Astrocyte of the cerebellum (primary cell): ENCODE data around the gene ZBTB8OS.
"Not testable (repeated sequence)": the region's sequence is repeated elsewhere in the genome, so short reads cannot be mapped to it uniquely, and the experiment has no call there.

Experiments
- DNase-seq: peaks from one replicate; pipeline ENCODE4 v3.0.0-alpha.2; 2011; ENCODE audit warnings: low read depth
- H3K4me3 ChIP-seq: 2 replicates; pipeline ENCODE4 v1.5.1; 2011; ENCODE audit warnings: mild to moderate bottlenecking, low read depth, low read length, moderate library complexity
- in situ Hi-C: cut with HindIII; loops from 2 replicates; pipeline ENCODE4 v1.10.0; 2017; ENCODE audit warnings: low sequenced_read_pairs
- TF ChIP-seq, protein P1 (sequence below): IDR thresholded peaks from 2 replicates; pipeline ENCODE4 v1.5.1; 2012; ENCODE audit warnings: low read length, low read depth, moderate library complexity, mild to moderate bottlenecking; ENCODE audit errors: missing control alignments

Gene ZBTB8OS

DNA sequence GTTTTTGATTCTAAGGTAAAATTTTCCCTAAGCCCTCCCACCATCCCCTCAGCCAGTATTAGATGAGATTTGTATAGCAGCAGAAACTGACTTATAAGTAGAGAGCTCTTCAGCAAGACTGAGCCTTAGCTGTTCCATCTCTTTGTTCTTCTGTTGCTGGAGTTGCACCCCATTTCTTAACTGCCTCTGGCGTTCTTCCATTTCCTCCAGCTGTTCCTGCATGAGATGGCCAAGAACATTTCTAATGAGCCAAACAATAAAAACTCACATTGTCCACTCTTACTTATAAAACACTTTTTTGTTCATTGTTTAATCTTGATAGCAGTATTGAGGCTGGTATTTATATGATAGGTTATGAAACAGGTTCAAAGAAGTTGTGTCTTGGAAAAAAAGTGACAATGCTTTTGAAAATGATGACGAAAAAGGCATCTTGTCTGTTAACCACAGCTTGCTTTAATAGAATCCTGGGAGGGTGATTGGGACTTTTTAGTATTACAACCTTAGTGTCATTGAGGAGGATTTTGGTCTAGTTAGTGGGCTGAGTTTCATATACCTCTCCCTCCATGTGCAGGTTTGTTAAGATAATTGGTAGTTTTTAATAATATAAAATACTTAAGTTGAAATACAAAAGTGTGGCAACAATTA is 33.9 kb upstream of the ZBTB8OS start:
- TF ChIP-seq, protein P1, sequence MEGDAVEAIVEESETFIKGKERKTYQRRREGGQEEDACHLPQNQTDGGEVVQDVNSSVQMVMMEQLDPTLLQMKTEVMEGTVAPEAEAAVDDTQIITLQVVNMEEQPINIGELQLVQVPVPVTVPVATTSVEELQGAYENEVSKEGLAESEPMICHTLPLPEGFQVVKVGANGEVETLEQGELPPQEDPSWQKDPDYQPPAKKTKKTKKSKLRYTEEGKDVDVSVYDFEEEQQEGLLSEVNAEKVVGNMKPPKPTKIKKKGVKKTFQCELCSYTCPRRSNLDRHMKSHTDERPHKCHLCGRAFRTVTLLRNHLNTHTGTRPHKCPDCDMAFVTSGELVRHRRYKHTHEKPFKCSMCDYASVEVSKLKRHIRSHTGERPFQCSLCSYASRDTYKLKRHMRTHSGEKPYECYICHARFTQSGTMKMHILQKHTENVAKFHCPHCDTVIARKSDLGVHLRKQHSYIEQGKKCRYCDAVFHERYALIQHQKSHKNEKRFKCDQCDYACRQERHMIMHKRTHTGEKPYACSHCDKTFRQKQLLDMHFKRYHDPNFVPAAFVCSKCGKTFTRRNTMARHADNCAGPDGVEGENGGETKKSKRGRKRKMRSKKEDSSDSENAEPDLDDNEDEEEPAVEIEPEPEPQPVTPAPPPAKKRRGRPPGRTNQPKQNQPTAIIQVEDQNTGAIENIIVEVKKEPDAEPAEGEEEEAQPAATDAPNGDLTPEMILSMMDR: no peak
- in situ Hi-C loops: no loop called here
- DNase-seq: no peak
- H3K4me3 ChIP-seq: no peak overlapping the region

DNA sequence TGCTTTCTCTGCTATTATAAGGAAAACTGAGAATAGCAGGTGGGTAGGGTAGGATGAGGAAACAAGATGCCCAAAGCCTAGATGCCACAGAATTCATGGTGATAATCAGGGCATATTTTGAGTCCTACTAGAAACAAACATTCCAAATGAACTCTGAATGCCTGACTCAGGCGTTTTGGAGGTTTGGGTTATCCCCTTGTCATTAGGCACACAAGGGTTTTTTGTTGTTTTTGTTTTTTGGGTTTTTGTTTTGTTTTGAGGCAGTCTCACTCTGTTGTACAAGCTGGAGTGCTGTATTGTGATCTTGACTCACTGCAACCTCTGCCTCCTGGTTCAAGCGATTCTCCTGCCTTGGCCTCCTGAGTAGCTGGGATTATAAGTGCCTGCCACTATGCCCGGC is 33.0 kb upstream of the ZBTB8OS start:
- in situ Hi-C loops: no loop called here
- no peak for DNase-seq
- no peak overlapping the region for H3K4me3 ChIP-seq
- TF ChIP-seq, protein P1: no peak

DNA sequence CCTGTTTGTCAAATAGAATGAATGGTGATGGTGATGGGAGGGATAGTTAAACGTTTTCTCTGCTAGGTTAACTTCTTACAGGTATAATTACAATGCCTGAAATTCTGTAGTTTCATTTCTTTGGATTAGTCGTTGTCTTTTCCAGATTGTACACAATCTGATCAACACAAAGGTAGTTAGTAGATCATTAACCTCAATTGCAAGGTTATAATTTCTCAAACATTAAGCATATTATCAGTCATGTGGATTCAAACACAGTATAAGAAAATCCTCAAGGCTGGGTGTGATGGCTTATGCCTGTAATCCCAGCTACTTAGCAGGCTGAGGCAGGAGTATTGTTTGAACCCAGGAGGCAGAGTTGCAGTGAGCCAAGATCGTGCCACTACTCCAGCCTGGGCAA is 31.6 kb upstream of the ZBTB8OS start:
- H3K4me3 ChIP-seq: no peak overlapping the region
- no peak for DNase-seq
- TF ChIP-seq, protein P1: no peak
- in situ Hi-C loops: no loop called here

DNA sequence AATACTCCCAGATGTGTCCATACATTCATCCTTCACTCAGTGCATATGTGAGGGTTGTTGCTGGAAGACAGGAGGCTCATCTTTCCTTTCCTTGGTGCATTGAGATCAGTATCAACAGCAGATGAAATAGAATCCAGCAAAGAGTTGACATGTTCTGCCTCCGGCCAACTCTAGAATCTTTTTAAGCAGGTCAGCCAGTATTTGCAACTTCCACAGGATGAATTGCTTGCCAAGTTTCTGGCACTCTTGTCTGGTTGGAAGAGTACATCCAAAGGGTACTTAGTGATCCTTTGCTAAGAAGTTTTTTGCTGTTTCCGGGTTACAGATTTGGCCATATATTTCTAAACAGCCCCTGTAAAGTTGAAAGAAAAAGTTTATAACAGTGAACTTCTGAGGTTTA is 31.2 kb upstream of the ZBTB8OS start:
- in situ Hi-C loops: no loop called here
- no peak for DNase-seq
- TF ChIP-seq, protein P1: no peak
- no peak overlapping the region for H3K4me3 ChIP-seq

DNA sequence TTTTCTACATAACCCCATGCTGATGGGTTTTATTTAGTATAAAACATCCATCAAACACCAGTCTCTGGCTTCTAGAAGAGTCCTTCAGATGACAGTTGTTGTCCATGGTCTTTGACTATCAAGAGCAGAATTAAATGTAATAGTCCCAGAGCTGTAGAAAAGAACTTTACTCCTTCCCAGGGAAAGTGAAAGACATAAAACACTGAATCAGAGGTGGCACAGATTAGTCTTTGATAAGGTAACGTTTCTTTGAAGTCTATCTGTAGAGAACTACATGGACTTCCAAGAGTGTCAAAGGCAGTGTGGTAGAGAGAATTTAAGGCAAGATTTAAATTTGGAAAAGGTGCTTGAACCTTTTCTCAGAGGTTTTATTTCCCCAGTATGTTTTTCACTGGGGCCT is 30.3 kb upstream of the ZBTB8OS start:
- no peak overlapping the region for H3K4me3 ChIP-seq
- in situ Hi-C loops: no loop called here
- no peak for DNase-seq
- TF ChIP-seq, protein P1: no peak

DNA sequence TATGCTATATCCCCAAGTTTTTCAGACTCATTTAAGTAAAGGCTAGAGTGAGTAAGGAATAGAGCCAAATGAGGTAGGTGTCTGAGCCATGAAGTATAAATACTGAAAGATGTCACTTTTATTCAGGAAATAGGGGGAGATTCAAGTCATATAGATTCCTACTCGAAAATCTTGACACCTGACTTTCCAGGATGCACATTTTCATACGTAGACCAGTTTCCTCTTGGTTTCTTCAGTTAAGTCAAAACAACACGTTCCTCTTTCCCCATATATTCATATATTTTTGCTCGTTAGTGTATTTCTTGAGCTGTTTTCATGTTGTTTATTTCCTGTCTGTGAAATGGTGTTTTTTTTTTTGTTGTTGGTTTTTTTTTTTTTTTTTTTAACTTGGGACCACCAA is 29.6 kb upstream of the ZBTB8OS start:
- H3K4me3 ChIP-seq, DNase-seq, in situ Hi-C loops: not testable (repeated sequence)

DNA sequence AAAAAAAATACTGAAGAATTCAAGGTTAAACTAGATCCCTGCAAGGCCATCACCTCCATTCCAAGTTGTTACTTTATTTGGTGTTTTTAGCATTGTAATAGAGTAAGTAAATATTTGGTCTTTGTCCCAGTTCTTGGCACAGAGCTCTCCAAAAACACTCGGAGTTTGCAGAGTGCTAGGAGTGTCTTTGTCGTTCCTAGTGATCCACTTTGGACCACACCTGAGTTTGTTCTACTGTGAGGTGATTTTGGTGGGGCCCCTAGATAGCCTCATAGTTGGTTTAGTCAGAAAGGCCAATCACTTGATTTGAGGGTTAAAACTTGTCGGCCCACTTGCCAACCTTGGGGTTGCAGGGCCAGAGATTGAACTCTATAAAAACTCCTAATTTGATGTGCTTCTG is 26.6 kb upstream of the ZBTB8OS start:
- no peak for DNase-seq
- TF ChIP-seq, protein P1: no peak
- no peak overlapping the region for H3K4me3 ChIP-seq
- in situ Hi-C loops: no loop called here

DNA sequence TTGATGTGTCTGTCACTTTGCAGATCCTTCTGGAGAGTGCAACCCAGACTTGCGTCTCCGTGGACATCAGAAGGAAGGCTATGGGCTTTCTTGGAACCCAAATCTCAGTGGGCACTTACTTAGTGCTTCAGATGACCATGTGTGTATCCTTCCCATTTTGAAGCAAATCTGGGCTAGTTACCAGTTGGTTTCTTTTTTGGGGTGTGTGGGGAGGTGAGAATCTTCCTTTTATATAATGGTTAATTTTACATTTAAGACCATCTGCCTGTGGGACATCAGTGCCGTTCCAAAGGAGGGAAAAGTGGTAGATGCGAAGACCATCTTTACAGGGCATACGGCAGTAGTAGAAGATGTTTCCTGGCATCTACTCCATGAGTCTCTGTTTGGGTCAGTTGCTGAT is 18.4 kb upstream of the ZBTB8OS start:
- H3K4me3 ChIP-seq, in situ Hi-C loops: not testable (repeated sequence)

More for the DNA sequence above, 18.4 kb upstream of the ZBTB8OS start:
- not testable (repeated sequence) for DNase-seq
